COLO829 (cell line): ENCODE data around the gene NCAPD3.
"Not testable (repeated sequence)": the region's sequence is repeated elsewhere in the genome, so short reads cannot be mapped to it uniquely, and the experiment has no call there.

ENCODE experiments used
- DNase-seq: peaks from one replicate; pipeline ENCODE4 v3.0.0; 2012; ENCODE audit warnings: low spot score

Gene NCAPD3, protein sequence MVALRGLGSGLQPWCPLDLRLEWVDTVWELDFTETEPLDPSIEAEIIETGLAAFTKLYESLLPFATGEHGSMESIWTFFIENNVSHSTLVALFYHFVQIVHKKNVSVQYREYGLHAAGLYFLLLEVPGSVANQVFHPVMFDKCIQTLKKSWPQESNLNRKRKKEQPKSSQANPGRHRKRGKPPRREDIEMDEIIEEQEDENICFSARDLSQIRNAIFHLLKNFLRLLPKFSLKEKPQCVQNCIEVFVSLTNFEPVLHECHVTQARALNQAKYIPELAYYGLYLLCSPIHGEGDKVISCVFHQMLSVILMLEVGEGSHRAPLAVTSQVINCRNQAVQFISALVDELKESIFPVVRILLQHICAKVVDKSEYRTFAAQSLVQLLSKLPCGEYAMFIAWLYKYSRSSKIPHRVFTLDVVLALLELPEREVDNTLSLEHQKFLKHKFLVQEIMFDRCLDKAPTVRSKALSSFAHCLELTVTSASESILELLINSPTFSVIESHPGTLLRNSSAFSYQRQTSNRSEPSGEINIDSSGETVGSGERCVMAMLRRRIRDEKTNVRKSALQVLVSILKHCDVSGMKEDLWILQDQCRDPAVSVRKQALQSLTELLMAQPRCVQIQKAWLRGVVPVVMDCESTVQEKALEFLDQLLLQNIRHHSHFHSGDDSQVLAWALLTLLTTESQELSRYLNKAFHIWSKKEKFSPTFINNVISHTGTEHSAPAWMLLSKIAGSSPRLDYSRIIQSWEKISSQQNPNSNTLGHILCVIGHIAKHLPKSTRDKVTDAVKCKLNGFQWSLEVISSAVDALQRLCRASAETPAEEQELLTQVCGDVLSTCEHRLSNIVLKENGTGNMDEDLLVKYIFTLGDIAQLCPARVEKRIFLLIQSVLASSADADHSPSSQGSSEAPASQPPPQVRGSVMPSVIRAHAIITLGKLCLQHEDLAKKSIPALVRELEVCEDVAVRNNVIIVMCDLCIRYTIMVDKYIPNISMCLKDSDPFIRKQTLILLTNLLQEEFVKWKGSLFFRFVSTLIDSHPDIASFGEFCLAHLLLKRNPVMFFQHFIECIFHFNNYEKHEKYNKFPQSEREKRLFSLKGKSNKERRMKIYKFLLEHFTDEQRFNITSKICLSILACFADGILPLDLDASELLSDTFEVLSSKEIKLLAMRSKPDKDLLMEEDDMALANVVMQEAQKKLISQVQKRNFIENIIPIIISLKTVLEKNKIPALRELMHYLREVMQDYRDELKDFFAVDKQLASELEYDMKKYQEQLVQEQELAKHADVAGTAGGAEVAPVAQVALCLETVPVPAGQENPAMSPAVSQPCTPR (N-terminal part only)

DNA sequence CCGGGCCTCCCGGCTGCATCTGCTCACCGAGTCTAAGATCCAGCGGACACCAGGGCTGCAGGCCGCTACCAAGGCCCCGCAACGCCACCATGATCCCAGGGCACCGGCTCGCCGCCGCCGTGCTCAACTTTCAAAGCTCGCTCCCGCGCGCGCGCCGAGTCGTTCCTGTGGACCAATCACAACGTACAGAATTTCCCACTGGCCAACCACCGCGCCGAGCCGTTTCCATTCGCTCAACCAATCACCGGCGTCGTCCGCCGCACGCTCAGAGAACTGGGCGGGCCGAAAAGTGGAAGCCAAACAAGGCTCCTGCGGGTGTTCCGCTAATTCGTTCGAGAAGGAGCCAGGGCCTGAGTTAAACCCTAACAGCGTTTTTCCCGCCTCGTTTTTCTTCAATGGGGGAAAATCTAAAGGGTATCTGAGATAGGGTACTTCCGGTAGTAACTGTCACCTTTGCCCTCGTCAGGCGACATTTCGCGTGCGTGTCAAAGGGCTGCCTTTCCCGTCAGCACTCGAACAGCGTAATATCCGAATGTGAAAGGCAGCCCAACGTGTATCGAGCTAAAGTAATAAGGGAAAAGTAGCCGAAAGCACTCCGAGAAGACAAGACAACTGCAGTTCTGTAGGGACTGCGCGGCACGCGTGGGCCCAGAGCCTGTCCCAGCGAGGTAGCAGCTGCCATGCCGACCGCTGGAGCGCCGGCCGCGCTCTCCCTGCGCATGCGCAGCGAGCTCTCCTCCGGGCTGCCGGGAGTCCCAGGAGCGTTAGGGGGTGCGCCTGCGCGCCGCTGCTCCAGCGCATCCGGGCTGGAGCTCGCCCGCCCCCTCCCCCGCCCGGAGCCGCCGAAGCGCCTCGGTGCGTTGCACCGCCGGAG, at the start of gene NCAPD3, which contains the start of gene VPS26B:
Gene NCAPD3 (minus strand): TSS at position 132 of the 874 bp plus-strand sequence. CDS start 41 bp downstream, at position 91.
Gene VPS26B (plus strand): TSS at position 836 of the 874 bp plus-strand sequence. CDS start 452 bp downstream, outside the sequence.
- peak; percentile 93 for DNase-seq

DNA sequence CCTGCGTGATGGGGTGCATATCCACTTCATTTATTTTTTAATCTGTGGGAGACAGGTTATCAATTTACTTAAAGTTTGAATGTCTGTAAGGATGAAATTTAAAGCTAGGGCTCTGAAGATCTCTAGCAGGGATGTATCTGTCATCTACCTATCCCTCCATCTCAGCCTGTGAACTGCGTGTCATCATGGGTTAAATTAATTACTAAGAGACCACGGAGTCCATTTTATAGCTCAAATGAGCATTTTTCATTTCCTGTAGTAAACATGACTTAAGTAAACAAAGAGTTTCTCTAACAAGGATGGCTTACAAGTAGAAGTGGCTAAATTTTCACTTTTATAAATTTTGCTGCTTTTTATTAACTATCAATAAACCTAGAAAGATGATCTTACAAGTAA, 49.5 kb upstream of the NCAPD3 start:
- DNase-seq, result no peak

DNA sequence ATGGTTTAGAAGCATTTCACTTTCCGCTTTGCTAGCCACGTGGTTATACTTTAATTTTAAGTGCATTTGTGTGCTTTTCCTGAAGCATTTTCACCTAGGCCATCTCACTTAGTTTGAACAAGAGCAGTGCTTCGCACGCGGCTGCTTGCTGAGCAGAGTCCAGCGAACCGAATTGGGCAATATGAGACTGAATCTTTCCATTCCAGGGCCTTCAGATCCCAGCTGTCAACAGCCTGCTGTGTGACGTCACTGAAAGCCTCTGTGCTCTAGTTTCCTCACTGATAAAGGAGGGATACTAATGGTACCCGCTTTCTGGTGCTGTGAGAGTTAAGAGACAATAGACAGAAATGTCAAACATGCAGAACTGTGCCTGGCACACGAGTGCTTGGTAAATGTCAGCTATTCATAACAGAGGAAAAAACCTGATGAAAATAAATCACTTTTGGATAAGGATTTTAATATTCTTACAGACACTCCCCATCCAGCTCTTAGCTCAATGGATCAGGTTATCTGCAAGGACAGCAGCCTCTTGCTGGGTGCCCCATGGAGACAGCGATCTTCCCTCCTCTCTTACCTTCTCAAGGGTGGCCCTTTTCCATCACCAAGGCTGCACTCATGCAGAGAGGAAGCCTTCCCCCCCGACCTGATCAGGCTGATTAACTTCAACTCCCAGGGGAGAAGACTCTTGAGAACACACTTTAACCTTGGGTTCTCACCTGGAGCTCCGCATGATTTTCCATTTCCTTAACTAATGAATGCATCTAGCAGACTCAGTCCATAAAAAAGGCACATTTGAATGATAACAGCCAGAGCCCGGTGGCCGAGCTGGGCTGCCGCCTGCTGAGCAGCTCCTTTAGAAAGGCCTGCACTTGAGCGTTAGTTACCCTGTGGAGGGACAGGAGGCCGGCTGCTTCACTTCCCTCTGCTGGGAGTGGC, 48.9 kb upstream of the NCAPD3 start:
- no peak for DNase-seq

DNA sequence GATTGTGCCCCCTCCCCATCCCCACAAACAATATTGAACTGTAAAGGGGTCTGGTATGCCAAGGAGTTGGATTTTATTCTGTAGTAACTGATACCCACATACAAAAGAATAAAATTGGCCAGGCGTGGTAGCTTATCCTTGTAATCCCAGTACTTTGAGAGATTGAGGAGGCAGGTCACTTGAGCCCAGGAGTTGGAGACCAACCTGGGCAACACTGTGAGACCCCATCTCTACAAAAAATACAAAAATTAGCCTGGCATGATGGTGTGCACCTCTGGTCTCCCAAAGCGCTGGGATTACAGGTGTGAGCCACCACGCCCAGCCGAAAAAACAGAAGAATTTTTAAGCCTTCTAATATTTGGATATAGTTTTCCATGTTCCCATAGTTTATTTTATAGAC, 48.2 kb upstream of the NCAPD3 start:
- DNase-seq, result no peak

- no peak for DNase-seq
These were observed 46.5 kb upstream of the NCAPD3 start for GRCh38 chr11:134270250-134270714.

DNA sequence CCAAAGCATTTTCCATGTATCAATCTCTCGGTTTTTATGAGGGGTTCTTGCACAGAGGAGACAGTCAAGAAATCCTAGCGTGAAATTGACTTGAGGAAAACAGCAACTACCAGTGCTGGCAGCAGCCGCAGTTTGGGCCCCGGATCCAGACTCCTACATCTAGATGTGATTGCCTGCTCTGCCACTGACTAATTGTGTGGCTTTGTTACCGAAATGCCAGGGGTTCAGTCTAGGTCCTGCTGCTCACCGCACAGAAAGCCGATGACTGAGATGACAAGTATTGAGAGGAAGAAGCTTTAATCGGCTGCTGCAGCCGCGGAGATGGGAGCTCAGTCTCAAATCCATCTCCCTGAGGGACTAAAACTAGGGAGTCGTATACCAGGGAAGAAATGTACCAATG, 44.2 kb upstream of the NCAPD3 start:
- DNase-seq, result no peak

DNA sequence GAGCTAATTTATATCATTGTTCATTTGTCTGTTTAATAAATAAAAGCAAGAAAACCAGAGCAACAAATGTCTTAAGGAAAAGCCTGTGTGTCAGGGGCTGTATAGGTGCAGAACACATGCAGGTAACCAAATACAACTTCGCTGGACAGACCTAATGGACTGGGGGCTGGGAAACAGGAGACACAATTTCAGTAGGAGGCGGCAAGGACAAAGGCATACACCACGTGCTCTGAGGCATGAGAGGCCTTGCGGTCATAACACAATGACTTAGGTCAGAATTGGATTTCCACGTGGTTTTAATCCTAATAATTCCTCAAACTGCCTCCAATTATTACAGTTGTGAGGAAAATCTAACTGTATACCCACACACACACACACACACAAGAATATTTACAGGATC, 43.7 kb upstream of the NCAPD3 start:
- DNase-seq, result no peak

GRCh38 chr11:134266841-134267251, 43.1 kb upstream of the NCAPD3 start:
- DNase-seq, result peak; percentile 29

DNA sequence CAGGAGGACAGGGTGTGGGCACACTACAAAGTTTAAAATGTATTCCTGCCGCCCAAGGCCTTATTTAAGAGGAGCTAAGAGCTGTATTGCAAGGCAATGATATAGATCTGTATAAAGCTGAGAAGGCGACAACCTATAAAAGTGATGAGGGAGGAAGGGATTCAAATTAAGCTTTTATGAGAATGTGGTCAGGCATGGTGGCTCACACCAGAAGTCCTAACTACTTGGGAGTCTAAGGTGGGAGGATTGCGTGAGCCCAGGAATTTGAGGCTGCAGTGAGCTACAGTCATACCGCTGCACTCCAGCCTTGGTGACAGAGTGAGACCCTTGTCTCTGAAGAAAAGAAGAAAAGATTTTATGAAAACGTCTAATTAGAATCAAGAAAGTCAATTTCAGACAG, 42.7 kb upstream of the NCAPD3 start:
- DNase-seq, result no peak

- no peak for DNase-seq
These were observed 41.4 kb upstream of the NCAPD3 start for GRCh38 chr11:134264966-134265764.

- peak; percentile 22 for DNase-seq
These were observed 38.1 kb upstream of the NCAPD3 start for GRCh38 chr11:134261626-134262488.

DNA sequence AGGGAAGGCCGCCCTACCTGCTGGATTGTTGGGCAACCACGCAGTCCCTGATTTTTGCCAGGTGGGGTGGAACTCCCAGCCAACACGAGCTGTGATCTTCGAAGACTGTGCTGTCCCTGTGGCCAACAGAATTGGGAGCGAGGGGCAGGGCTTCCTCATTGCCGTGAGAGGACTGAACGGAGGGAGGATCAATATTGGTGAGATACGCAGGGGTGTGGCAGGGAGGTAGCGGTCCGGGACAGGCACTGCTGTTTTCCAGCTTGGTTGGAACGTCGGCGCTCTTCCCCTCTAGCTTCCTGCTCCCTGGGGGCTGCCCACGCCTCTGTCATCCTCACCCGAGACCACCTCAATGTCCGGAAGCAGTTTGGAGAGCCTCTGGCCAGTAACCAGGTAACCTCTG, 37.2 kb upstream of the NCAPD3 start:
- DNase-seq, result no peak

- no peak for DNase-seq
These were observed 36.7 kb upstream of the NCAPD3 start for GRCh38 chr11:134260503-134260902.

DNA sequence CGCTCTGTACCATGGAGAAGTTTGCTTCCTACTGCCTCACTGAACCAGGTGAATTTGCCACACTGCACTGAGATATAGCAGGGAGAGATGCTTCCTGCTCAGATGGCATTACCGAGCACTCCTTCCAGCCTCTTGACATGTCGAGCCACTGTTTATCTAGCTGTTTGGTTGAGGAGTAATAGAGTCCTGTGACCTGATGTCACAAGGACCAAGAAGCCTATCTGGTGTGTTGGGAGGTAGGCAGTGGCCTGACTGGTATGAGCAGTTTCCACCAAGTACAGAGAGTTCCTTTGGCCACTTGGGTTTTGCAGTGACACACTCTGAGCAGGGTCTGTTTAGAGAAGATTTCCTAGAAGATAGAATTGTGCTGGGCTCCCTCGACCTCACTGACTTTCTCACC, 34.8 kb upstream of the NCAPD3 start:
- no peak for DNase-seq

- no peak for DNase-seq
These were observed 33.3 kb upstream of the NCAPD3 start for GRCh38 chr11:134257101-134257500.

- not testable (repeated sequence) for DNase-seq
These were observed 31.4 kb upstream of the NCAPD3 start for GRCh38 chr11:134255184-134255561.

DNA sequence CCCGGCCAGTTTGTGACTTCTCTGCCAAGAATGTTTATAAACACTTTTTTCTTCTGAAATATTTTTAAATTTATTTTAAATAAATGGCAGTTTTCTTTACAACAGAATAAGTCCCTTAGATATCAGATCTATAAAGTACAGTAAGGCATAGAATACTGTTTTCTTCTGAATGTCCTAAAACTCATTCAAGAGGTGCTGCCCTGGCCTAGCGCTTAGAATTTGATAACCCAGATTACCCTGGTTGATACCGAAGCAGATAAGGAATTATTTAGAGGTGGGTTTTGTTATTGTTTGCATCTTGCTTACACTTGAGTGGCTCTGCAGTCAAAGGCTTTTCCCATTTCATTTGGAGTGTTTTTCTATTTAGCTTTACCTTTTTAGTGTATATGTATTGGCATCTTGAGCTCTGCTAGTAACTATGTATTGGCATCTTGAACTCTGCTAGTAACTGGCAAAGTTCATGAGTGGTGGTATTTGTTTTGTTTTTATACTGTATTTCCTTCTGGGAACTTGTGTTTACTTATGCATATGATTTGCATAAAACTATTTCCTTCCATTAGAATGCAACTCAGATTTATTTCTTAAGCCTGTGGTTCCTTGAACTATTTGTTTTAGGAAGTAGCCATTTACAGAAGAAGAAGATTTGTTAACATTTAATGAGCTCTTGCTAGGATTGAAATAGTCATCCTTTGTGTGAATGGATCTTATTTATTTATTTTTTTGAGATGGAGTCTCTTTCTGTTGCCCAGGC, 30.8 kb upstream of the NCAPD3 start:
- DNase-seq, result no peak
